ENCODE measurements around the gene CDC37. TPM values are rescaled to one million over a fixed set of nuclear protein-coding genes. Genes with fewer than 3 reads are reported as not detected.
A peak's percentile ranks its signal among the peaks of the same experiment; 100 is the strongest.

Gene CDC37
- total RNA-seq, 2 donors from 2014 or later, result 228 to 368 TPM

- H3K4me1 Mint-ChIP-seq (ENCODE audit: low read depth in 2 of 2), result peaks cover 2 to 6% of the 10 kb centered on the region in 2 donors
- H3K9me3 Mint-ChIP-seq, result no peaks in the 10 kb centered on the region
- no peak overlapping the region for H3K4me3 Mint-ChIP-seq
- no peak overlapping the region for H3K27ac Mint-ChIP-seq
- DNase-seq (ENCODE audit: low spot score) (no peak), ATAC-seq (no peak)
- no peaks in the 10 kb centered on the region for H3K27me3 Mint-ChIP-seq
- no peaks in the 10 kb centered on the region for H3K36me3 Mint-ChIP-seq
Observed at GRCh38 chr19:10344780-10345179, 58.6 kb downstream of the CDC37 start.

- peak; percentile 22 for DNase-seq (ENCODE audit: low spot score)
Observed at GRCh38 chr19:10343495-10343894, 59.8 kb downstream of the CDC37 start.

More at GRCh38 chr19:10343495-10343894, 59.8 kb downstream of the CDC37 start:
- Mint-ChIP-seq H3K36me3 (no peaks in the 10 kb centered on the region), H3K9me3 (no peaks in the 10 kb centered on the region), H3K27ac (no peak overlapping the region), H3K4me3 (no peak overlapping the region), H3K27me3 (no peaks in the 10 kb centered on the region), H3K4me1 (ENCODE audit: low read depth in 2 of 2) (peaks cover 15 to 19% of the 10 kb centered on the region in 2 donors)
- no peak for ATAC-seq

Other genes starting within 250 kb of the CDC37 start
- gene DNMT1, start 208.6 kb downstream of the CDC37 start, total RNA-seq, result 100 to 1,000 TPM; 322 to 576 TPM
- gene S1PR2, start 172.2 kb downstream of the CDC37 start, total RNA-seq, result 1 to 10 TPM; 6.2 to 6.5 TPM
- 100 to 1,000 TPM in 1 of 2 donors, 10 to 100 TPM in 1; 79.1 to 140 TPM for gene MRPL4, start 151.3 kb downstream of the CDC37 start, total RNA-seq
- 100 to 1,000 TPM; 106 to 264 TPM for gene ICAM1, start 132.4 kb downstream of the CDC37 start, total RNA-seq
- gene ICAM4, start 116.6 kb downstream of the CDC37 start, total RNA-seq, result 1 to 10 TPM; 1.4 to 2.1 TPM
- gene ICAM5, start 113.6 kb downstream of the CDC37 start, total RNA-seq, result under 1 TPM; 0.78 to 0.83 TPM
- 1 to 10 TPM; 2.5 to 7.3 TPM for gene ZGLP1, start 93.7 kb downstream of the CDC37 start, total RNA-seq
- 10 to 100 TPM; 11.4 to 26.4 TPM for gene FDX2, start 87.5 kb downstream of the CDC37 start, total RNA-seq
- 100 to 1,000 TPM in 1 of 2 donors, 10 to 100 TPM in 1; 81.1 to 131 TPM for gene RAVER1, start 70.0 kb downstream of the CDC37 start, total RNA-seq
- 100 to 1,000 TPM in 1 of 2 donors, 10 to 100 TPM in 1; 91.9 to 154 TPM for gene ICAM3, start 63.9 kb downstream of the CDC37 start, total RNA-seq
- 100 to 1,000 TPM; 310 to 453 TPM for gene TYK2, start 23.0 kb downstream of the CDC37 start, total RNA-seq
- gene PDE4A, start 17.0 kb upstream of the CDC37 start, total RNA-seq, result 10 to 100 TPM; 14.5 to 46.6 TPM
- 100 to 1,000 TPM in 1 of 2 donors, 10 to 100 TPM in 1; 94.0 to 118 TPM for gene KEAP1, start 99.8 kb upstream of the CDC37 start, total RNA-seq
- gene S1PR5, start 113.9 kb upstream of the CDC37 start, total RNA-seq, result 10 to 100 TPM in 1 of 2 donors, 1 to 10 TPM in 1; 5.1 to 16.3 TPM
- gene ATG4D, start 140.4 kb upstream of the CDC37 start, total RNA-seq, result 10 to 100 TPM; 67.4 to 71.0 TPM
- gene KRI1, start 162.5 kb upstream of the CDC37 start, total RNA-seq, result 10 to 100 TPM; 50.9 to 89.6 TPM
- gene CDKN2D, start 165.4 kb upstream of the CDC37 start, total RNA-seq, result 10 to 100 TPM; 28.0 to 33.9 TPM
- gene AP1M2, start 183.8 kb upstream of the CDC37 start, total RNA-seq, result not detected
- gene SLC44A2, start 222.0 kb upstream of the CDC37 start, total RNA-seq, result 10 to 100 TPM; 63.9 to 67.9 TPM